Astrocyte (in vitro differentiated cells and primary cell): ENCODE data around the gene MEGF10. TPM values are rescaled to one million over a fixed set of nuclear protein-coding genes. Genes with fewer than 3 reads are reported as not detected.

Source experiments
- DNase-seq: peaks from one replicate; pipeline ENCODE4 v3.0.0-alpha.2; 2010; ENCODE audit warnings: low read depth
- FAIRE-seq: peaks from 2 replicates; lab custom pipeline; 2011; peaks lifted over from hg19 to GRCh38; lab: Jason Lieb, UNC
- H2AFZ ChIP-seq: 2 replicates; pipeline ENCODE4 v1.6.0; 2012; ENCODE audit warnings: low read depth, low read length, inconsistent platforms
- H3K27ac ChIP-seq: 2 replicates; pipeline ENCODE4 v1.5.1; 2011; ENCODE audit warnings: low read depth, low read length, inconsistent platforms
- H3K27me3 ChIP-seq: 2 replicates; pipeline ENCODE4 v1.6.0; 2011; ENCODE audit warnings: low read length, inconsistent platforms; ENCODE audit not compliant: insufficient read depth
- H3K36me3 ChIP-seq: 2 replicates; pipeline ENCODE4 v1.5.1; 2011; ENCODE audit warnings: low read length, inconsistent platforms; ENCODE audit not compliant: insufficient read depth
- H3K4me1 ChIP-seq: 2 replicates; pipeline ENCODE4 v1.5.1; 2011; ENCODE audit warnings: low read length, inconsistent platforms; ENCODE audit not compliant: insufficient read depth
- H3K4me2 ChIP-seq: 2 replicates; pipeline ENCODE4 v1.6.0; 2012; ENCODE audit warnings: low read length, inconsistent platforms
- H3K4me3 ChIP-seq: 2 replicates; pipeline ENCODE4 v1.5.1; 2011; ENCODE audit warnings: low read depth, mild to moderate bottlenecking, low read length, inconsistent platforms; ENCODE audit not compliant: insufficient read depth
- H3K79me2 ChIP-seq: 2 replicates; pipeline ENCODE4 v1.6.0; 2012; ENCODE audit warnings: mild to moderate bottlenecking, low read length, inconsistent platforms; ENCODE audit not compliant: insufficient read depth
- H3K9ac ChIP-seq: 2 replicates; pipeline ENCODE4 v1.6.0; 2012; ENCODE audit warnings: mild to moderate bottlenecking, low read length, inconsistent platforms
- H3K9me3 ChIP-seq: 2 replicates; pipeline ENCODE4 v1.5.1; 2012; ENCODE audit warnings: low read depth, mild to moderate bottlenecking, low read length, inconsistent platforms; ENCODE audit not compliant: insufficient read depth
- H4K20me1 ChIP-seq: 2 replicates; pipeline ENCODE4 v1.6.0; 2012; ENCODE audit warnings: low read length, inconsistent platforms; ENCODE audit not compliant: insufficient read depth
- H3K27ac Mint-ChIP-seq: one replicate; pipeline ENCODE4 v1.8.0; 2021; ENCODE audit warnings: mild to moderate bottlenecking, mixed read lengths; ENCODE audit not compliant: unreplicated experiment
- H3K27me3 Mint-ChIP-seq: one replicate; pipeline ENCODE4 v1.8.0; 2021; ENCODE audit warnings: low read depth, mixed read lengths; ENCODE audit not compliant: unreplicated experiment
- H3K36me3 Mint-ChIP-seq: one replicate; pipeline ENCODE4 v1.8.0; 2021; ENCODE audit warnings: low read depth, mixed read lengths; ENCODE audit not compliant: unreplicated experiment
- H3K4me1 Mint-ChIP-seq: one replicate; pipeline ENCODE4 v1.8.0; 2021; ENCODE audit warnings: low read depth, mixed read lengths; ENCODE audit not compliant: unreplicated experiment
- H3K4me3 Mint-ChIP-seq: one replicate; pipeline ENCODE4 v1.8.0; 2021; ENCODE audit warnings: mild to moderate bottlenecking, moderate library complexity, mixed read lengths; ENCODE audit not compliant: unreplicated experiment
- H3K9me3 Mint-ChIP-seq: one replicate; pipeline ENCODE4 v1.8.0; 2021; ENCODE audit warnings: mild to moderate bottlenecking, mixed read lengths; ENCODE audit not compliant: unreplicated experiment
- CTCF ChIP-seq: IDR thresholded peaks from 2 replicates; pipeline ENCODE4 v1.5.1; 2011; ENCODE audit warnings: low read depth, mild to moderate bottlenecking, inconsistent platforms, low read length, moderate library complexity; ENCODE audit not compliant: insufficient read depth
- EZH2 ChIP-seq: IDR thresholded peaks from 2 replicates; pipeline ENCODE4 v1.6.1; 2012; ENCODE audit warnings: mild to moderate bottlenecking, low read length, inconsistent platforms; ENCODE audit not compliant: insufficient read depth
- total RNA-seq: library from RNA; stranded (reverse); gene quantifications from 2 replicates; pipeline ENCODE4 v1.2.1, GENCODE V29; 2021

MEGF10 gene
- total RNA-seq, 1 donor from 2014 or later = 15.8 TPM

GRCh38 chr5:127433526-127433925 lies 142.9 kb downstream of the MEGF10 start:
- Mint-ChIP-seq H3K9me3 (peaks cover 3% of the 10 kb centered on the region), H3K4me1 (peaks cover 6% of the 10 kb centered on the region), H3K27me3 (no peaks in the 10 kb centered on the region), H3K36me3 (no peaks in the 10 kb centered on the region), H3K27ac (no peak overlapping the region), H3K4me3 (no peak overlapping the region)
- Histone ChIP-seq H2AFZ (no peak overlapping the region), H3K4me2 (no peak overlapping the region), H3K9ac (no peak overlapping the region), H4K20me1 (no peaks in the 10 kb centered on the region), H3K4me3 (no peak overlapping the region), H3K79me2 (no peaks in the 10 kb centered on the region), H3K9me3 (no peaks in the 10 kb centered on the region), H3K27ac (no peak overlapping the region), H3K36me3 (no peaks in the 10 kb centered on the region), H3K4me1 (no peaks in the 10 kb centered on the region), H3K27me3 (no peaks in the 10 kb centered on the region)
- no peak for DNase-seq
- no peak for TF ChIP-seq CTCF
- no peak for TF ChIP-seq EZH2
- FAIRE-seq = no peak

- Histone ChIP-seq H3K4me3 (no peak overlapping the region), H3K4me1 (no peaks in the 10 kb centered on the region), H3K4me2 (no peak overlapping the region), H3K9ac (no peak overlapping the region), H3K27ac (no peak overlapping the region), H3K27me3 (no peaks in the 10 kb centered on the region), H3K79me2 (no peaks in the 10 kb centered on the region), H4K20me1 (no peaks in the 10 kb centered on the region), H3K36me3 (no peaks in the 10 kb centered on the region), H3K9me3 (no peaks in the 10 kb centered on the region), H2AFZ (no peak overlapping the region)
- Mint-ChIP-seq H3K36me3 (no peaks in the 10 kb centered on the region), H3K27ac (no peak overlapping the region), H3K9me3 (peaks cover 3% of the 10 kb centered on the region), H3K27me3 (no peaks in the 10 kb centered on the region), H3K4me1 (peaks cover 3% of the 10 kb centered on the region), H3K4me3 (no peak overlapping the region)
- TF ChIP-seq CTCF (no peak), EZH2 (no peak)
- FAIRE-seq = no peak
- no peak for DNase-seq
Measured at GRCh38 chr5:127434588-127434987, 144.0 kb downstream of the MEGF10 start.

- H3K36me3 ChIP-seq = no peaks in the 10 kb centered on the region
- peaks cover 6% of the 10 kb centered on the region for H3K4me1 Mint-ChIP-seq
- no peak overlapping the region for H3K4me3 ChIP-seq
- H3K9ac ChIP-seq = no peak overlapping the region
- no peak overlapping the region for H3K4me2 ChIP-seq
- no peaks in the 10 kb centered on the region for H3K79me2 ChIP-seq
- no peaks in the 10 kb centered on the region for H3K9me3 ChIP-seq
- H4K20me1 ChIP-seq = no peaks in the 10 kb centered on the region
- no peaks in the 10 kb centered on the region for H3K27me3 Mint-ChIP-seq
- H3K9me3 Mint-ChIP-seq = peaks cover 3% of the 10 kb centered on the region
- no peak for FAIRE-seq
- DNase-seq = no peak
- TF ChIP-seq EZH2 (no peak), CTCF (no peak)
- H3K27ac Mint-ChIP-seq = no peak overlapping the region
- peaks cover 6% of the 10 kb centered on the region for H3K4me1 ChIP-seq
- H3K4me3 Mint-ChIP-seq = no peak overlapping the region
- H3K27me3 ChIP-seq = no peaks in the 10 kb centered on the region
- no peaks in the 10 kb centered on the region for H3K36me3 Mint-ChIP-seq
- H2AFZ ChIP-seq = no peak overlapping the region
- no peak overlapping the region for H3K27ac ChIP-seq
Measured at GRCh38 chr5:127435821-127436220, 145.2 kb downstream of the MEGF10 start.
